Lung microvascular endothelial cell (primary cell): ENCODE data around the gene TMF1. TPM values are rescaled to one million over a fixed set of nuclear protein-coding genes. Genes with fewer than 3 reads are reported as not detected.

Experiments used
- DNase-seq, 2 donors: peaks; one replicate each; pipeline versions ENCODE4 v3.0.0 to v3.0.0-alpha.2; 2010; ENCODE audit warnings: low read depth in 2 of 2
- total RNA-seq: library from RNA; depleted of rRNA; stranded (reverse); fragments of >200 nt; gene quantifications from 2 replicates; pipeline ENCODE4 v1.2.1, GENCODE V29; 2014

TMF1 gene
- total RNA-seq, 1 donor from 2014 or later: 20.4 TPM

GRCh38 chr3:69080233-69080920 is 28.2 kb upstream of the TMF1 start, which contains the start of gene UBA3:
Gene UBA3, minus strand, starts transcription at chr3:69080365. Its CDS starts 12 bp downstream, at chr3:69080353.
- peak; percentile 90 to 91 for DNase-seq

GRCh38 chr3:69079269-69080159 is 27.4 kb upstream of the TMF1 start:
- peak; percentile 11 to 28 for DNase-seq

DNA sequence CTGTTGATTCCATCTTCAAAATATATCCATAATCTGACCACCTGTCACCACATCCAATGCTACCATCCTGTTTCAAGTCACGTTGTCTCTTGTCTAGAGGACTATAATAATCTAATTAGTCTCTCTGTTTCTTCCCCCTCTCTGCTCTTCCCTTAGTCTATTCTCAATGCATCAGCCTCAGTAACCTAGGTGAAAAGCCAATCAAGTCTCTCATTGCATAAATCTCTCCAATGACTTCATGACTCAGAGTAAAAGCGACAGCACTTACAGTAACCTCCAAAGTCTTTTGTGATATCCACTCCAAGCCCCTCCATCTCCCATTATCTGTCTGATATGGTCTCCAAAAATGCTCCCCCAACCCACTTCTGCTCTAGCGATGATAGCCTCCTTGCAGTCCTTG is 20.8 kb upstream of the TMF1 start:
- DNase-seq: no peak

- DNase-seq: no peak
Observed at GRCh38 chr3:69066121-69066520, 14.0 kb upstream of the TMF1 start.

GRCh38 chr3:69065318-69065964 is 13.3 kb upstream of the TMF1 start:
- no peak for DNase-seq

- DNase-seq: no peak
Observed at GRCh38 chr3:69063636-69064035, 11.5 kb upstream of the TMF1 start.

DNA sequence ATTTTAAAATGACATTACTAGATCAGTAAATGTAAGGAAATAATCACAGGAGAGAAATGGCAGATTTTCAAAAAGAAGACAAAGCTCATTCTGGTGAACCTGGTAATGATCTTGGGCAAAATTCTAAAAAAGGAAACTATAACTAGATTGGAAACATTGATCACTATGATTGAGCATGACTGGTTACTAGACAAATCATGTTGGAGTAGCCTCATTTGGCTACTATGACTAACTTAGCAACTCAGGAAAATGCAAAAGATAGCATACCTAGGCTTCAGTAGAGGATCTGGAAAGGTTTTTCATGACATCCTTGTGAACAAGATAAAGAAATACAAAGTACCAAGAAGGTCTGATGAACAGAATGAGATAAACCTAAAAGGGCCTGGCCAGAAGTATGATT is 7.6 kb upstream of the TMF1 start:
- DNase-seq: no peak

DNA sequence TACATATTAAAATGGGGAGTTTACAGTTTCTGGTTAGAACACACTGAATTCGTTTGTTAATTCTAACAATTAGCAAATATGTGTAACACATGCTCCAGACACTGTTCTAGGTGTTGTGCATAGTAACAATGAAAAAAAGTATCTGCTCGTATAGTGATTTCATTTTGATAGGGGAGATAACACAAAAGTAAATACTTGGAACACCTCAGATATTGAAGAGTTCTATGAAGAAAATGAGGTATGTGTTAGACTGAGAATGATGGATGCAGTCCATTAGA is 6.8 kb upstream of the TMF1 start:
- no peak for DNase-seq

- no peak for DNase-seq
Observed at GRCh38 chr3:69058180-69058946, 6.2 kb upstream of the TMF1 start.

- no peak for DNase-seq
Observed at GRCh38 chr3:69052472-69052898, 352 bp upstream of the TMF1 start.

DNA sequence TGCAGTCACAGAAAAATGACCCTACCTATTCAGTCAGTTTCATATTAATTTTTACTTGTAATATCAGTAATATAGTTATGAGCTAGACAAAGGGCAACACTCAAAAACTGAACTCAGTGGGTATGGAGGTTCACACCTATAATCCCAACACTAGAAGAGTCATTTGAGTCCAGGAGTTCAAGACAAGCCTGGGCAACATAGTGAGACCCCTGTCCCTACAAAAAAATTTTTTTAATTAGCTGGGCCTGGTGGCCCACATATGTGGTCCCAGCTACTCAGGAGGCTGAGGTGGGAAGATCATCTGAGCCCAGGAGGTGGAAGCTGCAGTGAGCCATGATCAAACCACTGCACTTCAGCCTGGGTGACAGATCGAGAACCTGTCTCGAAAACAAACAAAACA is 3.1 kb downstream of the TMF1 start:
- no peak for DNase-seq

DNA sequence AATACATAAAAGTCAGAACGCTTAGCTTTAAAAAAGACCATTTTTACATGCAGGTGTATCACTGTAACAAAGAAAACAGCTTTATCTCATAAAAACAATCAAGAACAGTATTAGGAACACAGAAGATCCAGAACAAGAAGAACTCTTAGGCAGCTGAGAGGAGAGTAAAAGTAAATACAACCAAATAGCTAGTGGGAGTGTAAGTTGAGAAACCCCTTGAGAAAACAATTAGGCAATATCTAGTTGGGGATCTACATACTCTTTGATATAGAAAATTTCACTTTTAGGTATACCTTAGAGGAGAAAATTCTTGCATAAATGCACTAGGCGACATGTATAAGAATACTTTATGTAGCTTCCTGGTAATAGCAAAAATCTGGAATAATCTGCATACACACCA is 7.5 kb downstream of the TMF1 start:
- no peak for DNase-seq

DNA sequence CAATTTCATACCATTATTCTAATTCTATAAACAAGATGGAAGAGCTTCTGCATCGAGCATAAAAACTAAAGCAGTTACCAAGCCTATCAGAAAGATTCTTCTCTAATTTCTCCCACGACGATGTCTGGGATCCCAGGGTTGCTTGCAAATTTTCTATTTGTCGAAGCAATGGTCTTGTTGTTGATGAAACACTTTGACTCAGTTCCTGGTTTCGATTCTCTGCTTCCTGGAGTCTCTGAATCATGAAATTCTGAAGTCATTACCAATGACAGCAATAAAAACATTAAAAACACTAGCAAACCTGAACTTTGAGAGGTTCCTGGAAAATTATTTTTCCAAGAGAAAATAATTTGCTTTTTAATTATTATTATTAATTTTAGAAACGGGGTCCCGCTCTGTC is 18.7 kb downstream of the TMF1 start:
- peak; percentile 65 to 95 for DNase-seq

DNA sequence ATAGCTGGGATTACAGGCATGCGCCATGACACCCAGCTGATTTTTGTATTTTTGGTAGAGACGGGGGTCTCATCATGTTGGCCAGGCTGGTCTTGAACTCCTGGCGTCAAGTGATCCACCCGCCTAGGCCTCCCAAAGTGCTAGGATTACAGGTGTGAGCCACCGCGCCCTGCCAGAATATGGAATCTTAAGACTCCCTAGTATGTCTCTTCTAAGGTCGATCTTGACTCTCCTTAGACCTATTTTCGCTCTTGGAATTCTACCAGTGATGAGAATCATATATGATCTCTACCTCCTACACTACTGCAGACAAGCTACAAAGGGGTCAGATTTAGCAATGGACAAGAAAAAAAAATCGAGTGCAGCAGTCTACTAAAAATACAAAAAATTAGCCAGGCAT is 19.4 kb downstream of the TMF1 start:
- DNase-seq: no peak

DNA sequence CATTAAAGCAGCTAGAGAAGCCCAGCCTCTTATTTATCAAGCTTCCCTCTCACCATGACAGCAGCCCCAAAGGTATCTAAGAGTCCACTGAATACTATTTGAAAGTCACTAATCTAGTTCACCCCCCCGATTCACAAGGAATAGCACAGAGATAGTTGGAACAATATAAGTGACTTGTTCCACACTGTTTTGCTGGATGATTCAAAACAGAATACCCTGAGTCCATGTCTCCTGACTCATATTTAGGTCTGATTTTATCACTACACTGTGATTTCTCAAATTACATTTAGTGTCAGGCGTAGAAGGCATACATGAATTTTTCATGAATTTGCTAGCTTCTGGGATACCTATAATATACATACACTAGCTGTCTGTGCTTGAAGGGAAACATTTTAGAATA is 20.0 kb downstream of the TMF1 start:
- peak; percentile 10 to 73 for DNase-seq

- DNase-seq: no peak
Observed at GRCh38 chr3:69031635-69032034, 20.5 kb downstream of the TMF1 start.

GRCh38 chr3:69020857-69021256 is 31.3 kb downstream of the TMF1 start:
- DNase-seq: no peak

- DNase-seq: peak in 1 of 2 donors; percentile 10
Observed at GRCh38 chr3:69020424-69020823, 31.7 kb downstream of the TMF1 start.

GRCh38 chr3:69016901-69017300 is 35.2 kb downstream of the TMF1 start:
- peak; percentile 17 to 39 for DNase-seq

GRCh38 chr3:69016102-69016501 is 36.0 kb downstream of the TMF1 start:
- no peak for DNase-seq

GRCh38 chr3:69014022-69014580 is 38.0 kb downstream of the TMF1 start:
- DNase-seq: no peak
